NCI-H2196 treated with DMSO at 0.1 percent for 48 hours (cell line): ENCODE data around the gene KIF12.

Source experiments
- DNase-seq: peaks from one replicate; lab custom pipeline; 2025; ENCODE audit not compliant: unreplicated experiment; lab: John Stamatoyannopoulos, UW

Gene KIF12

GRCh38 chr9:114123031-114123977 lies 24.2 kb upstream of the KIF12 start:
- DNase-seq, result no peak

- DNase-seq, result no peak
Observed at GRCh38 chr9:114122136-114123027, 23.3 kb upstream of the KIF12 start.

- no peak for DNase-seq
Observed at GRCh38 chr9:114121227-114122135, 22.4 kb upstream of the KIF12 start.

- DNase-seq, result no peak
Observed at GRCh38 chr9:114120192-114121014, 21.3 kb upstream of the KIF12 start.

GRCh38 chr9:114119242-114120191 lies 20.4 kb upstream of the KIF12 start:
- no peak for DNase-seq

- DNase-seq, result peak; percentile 65
Observed at GRCh38 chr9:114117996-114118830, 19.1 kb upstream of the KIF12 start.

- DNase-seq, result no peak
Observed at GRCh38 chr9:114117614-114117995, 18.5 kb upstream of the KIF12 start.

GRCh38 chr9:114116126-114116747 lies 17.1 kb upstream of the KIF12 start:
- no peak for DNase-seq

GRCh38 chr9:114115654-114116125 lies 16.6 kb upstream of the KIF12 start:
- no peak for DNase-seq

- no peak for DNase-seq
Observed at GRCh38 chr9:114114364-114114763, 15.3 kb upstream of the KIF12 start.

GRCh38 chr9:114112778-114113584 lies 13.9 kb upstream of the KIF12 start:
- DNase-seq, result no peak

- no peak for DNase-seq
Observed at GRCh38 chr9:114112325-114112724, 13.2 kb upstream of the KIF12 start.

- DNase-seq, result no peak
Observed at GRCh38 chr9:114110180-114110579, 11.1 kb upstream of the KIF12 start.

- DNase-seq, result no peak
Observed at GRCh38 chr9:114109124-114109523, 10.0 kb upstream of the KIF12 start.

- DNase-seq, result peak; percentile 65
Observed at GRCh38 chr9:114108016-114108833, 9.1 kb upstream of the KIF12 start.
